OCI-LY7 (cell line): ENCODE results near the gene CFAP107. TPM values are rescaled to one million over a fixed set of nuclear protein-coding genes. Genes with fewer than 3 reads are reported as not detected.

Experiments
- BruUV-seq: library from RNA; stranded (reverse); fragments of 400-500 nt; replicated peaks from 2 replicates; lab custom pipeline; 2021; lab: Mats Ljungman, UMichigan
- CTCF ChIA-PET: fragments of 300-600 bp; sonication (Branson Sonifier 250); formaldehyde crosslinking; loops from one replicate; lab custom pipeline; 2022; ENCODE audit warnings: antibody characterized with exemption; ENCODE audit not compliant: unreplicated experiment; lab: Charles Lee
- POLR2A ChIA-PET: fragments of 300-600 bp; sonication (Branson Sonifier 250); formaldehyde crosslinking; loops from one replicate; lab custom pipeline; 2022; ENCODE audit warnings: antibody characterized with exemption; lab: Charles Lee
- DNase-seq: peaks from one replicate; pipeline ENCODE4 v3.0.0-alpha.2; 2015; ENCODE audit warnings: low spot score
- H2AFZ ChIP-seq: fragments of 200-600 bp; sonication (generic), shearing (Covaris generic); 2 replicates; pipeline ENCODE4 v1.6.1; 2014; ENCODE audit warnings: mild to moderate bottlenecking, antibody characterized with exemption, low read length, moderate library complexity
- H3K27ac ChIP-seq: fragments of 200-600 bp; sonication (generic); 2 replicates; pipeline ENCODE4 v1.5.1; 2014; ENCODE audit warnings: mixed run types, low read depth, mild to moderate bottlenecking, moderate library complexity, low read length, inconsistent platforms; ENCODE audit not compliant: poor library complexity, severe bottlenecking
- H3K36me3 ChIP-seq: fragments of 200-600 bp; sonication (generic); 2 replicates; pipeline ENCODE4 v1.6.1; 2014; ENCODE audit warnings: mild to moderate bottlenecking, antibody characterized with exemption, low read length, moderate library complexity, mixed read lengths; ENCODE audit not compliant: insufficient read depth
- H3K4me1 ChIP-seq: fragments of 200-600 bp; sonication (generic); 2 replicates; pipeline ENCODE4 v1.5.1; 2014; ENCODE audit warnings: mild to moderate bottlenecking, low read length; ENCODE audit not compliant: insufficient read depth, poor library complexity, severe bottlenecking
- H3K4me2 ChIP-seq: fragments of 200-600 bp; sonication (generic); 2 replicates; pipeline ENCODE4 v1.6.1; 2014; ENCODE audit warnings: mild to moderate bottlenecking, low read length
- H3K4me3 ChIP-seq: fragments of 200-600 bp; sonication (generic); 2 replicates; pipeline ENCODE4 v1.5.1; 2014; ENCODE audit warnings: mild to moderate bottlenecking, low read depth, low read length; ENCODE audit not compliant: poor library complexity, severe bottlenecking
- H3K79me2 ChIP-seq: fragments of 200-600 bp; sonication (generic); 2 replicates; pipeline ENCODE4 v1.6.1; 2016; ENCODE audit warnings: low read depth, mild to moderate bottlenecking, low read length, moderate library complexity, mixed read lengths; ENCODE audit not compliant: insufficient read depth
- H3K9me2 ChIP-seq: fragments of 200-600 bp; sonication (generic); 2 replicates; pipeline ENCODE4 v1.6.1; 2016; ENCODE audit warnings: mild to moderate bottlenecking, low read length, mixed read lengths; ENCODE audit not compliant: insufficient read depth
- H3K9me3 ChIP-seq: fragments of 200-600 bp; sonication (generic); 2 replicates; pipeline ENCODE4 v1.6.1; 2014; ENCODE audit warnings: mild to moderate bottlenecking, mixed run types, low read length, mixed read lengths
- H4K20me1 ChIP-seq: fragments of 200-600 bp; sonication (generic); 2 replicates; pipeline ENCODE4 v1.6.1; 2014; ENCODE audit warnings: mild to moderate bottlenecking, antibody characterized with exemption, low read length, moderate library complexity, mixed read lengths; ENCODE audit not compliant: insufficient read depth
- CTCF ChIP-seq: fragments of 200-600 bp; sonication (generic); conservative IDR thresholded peaks from 2 replicates; pipeline ENCODE4 v1.5.1; 2014; ENCODE audit warnings: mild to moderate bottlenecking, antibody characterized with exemption, low read length, moderate library complexity, mixed read lengths
- EZH2phosphoT487 ChIP-seq: fragments of 200-600 bp; sonication (generic); IDR thresholded peaks from 2 replicates; pipeline ENCODE4 v1.6.1; 2018; ENCODE audit warnings: low read depth, borderline replicate concordance, mild to moderate bottlenecking, mixed run types, antibody characterized with exemption, low read length, moderate library complexity, mixed read lengths
- intact Hi-C: fragments of 100-400 bp; cut with micrococcal nuclease; formaldehyde crosslinking; loops from one replicate; pipeline ENCODE4 v1.10.0; 2022; ENCODE audit not compliant: unreplicated experiment
- total RNA-seq, 2 experiments: library from RNA; depleted of rRNA in 1 of 2; stranded (reverse); fragments of >200 nt in 1 of 2; shearing (Covaris generic) in 1 of 2; gene quantifications; 2 replicates each; pipeline ENCODE4 v1.2.3, GENCODE V29; 2014 to 2022

The CFAP107 gene
- total RNA-seq, 2 experiments from 2014 or later, result not detected

GRCh38 chr1:12763479-12763878 lies 17.5 kb downstream of the CFAP107 start:
- Histone ChIP-seq H2AFZ (no peak overlapping the region), H3K4me2 (no peak overlapping the region), H3K79me2 (no peaks in the 10 kb centered on the region), H3K9me3 (no peaks in the 10 kb centered on the region), H3K27ac (no peak overlapping the region), H3K36me3 (no peaks in the 10 kb centered on the region), H3K4me1 (no peaks in the 10 kb centered on the region), H3K9me2 (no peaks in the 10 kb centered on the region), H3K4me3 (no peak overlapping the region), H4K20me1 (no peaks in the 10 kb centered on the region)
- ChIA-PET POLR2A (no interaction called here), CTCF (no interaction called here)
- intact Hi-C loops, result no loop called here
- TF ChIP-seq EZH2phosphoT487, result no peak
- TF ChIP-seq CTCF, result no peak
- no TSS peak for BruUV-seq
- no peak for DNase-seq

DNA sequence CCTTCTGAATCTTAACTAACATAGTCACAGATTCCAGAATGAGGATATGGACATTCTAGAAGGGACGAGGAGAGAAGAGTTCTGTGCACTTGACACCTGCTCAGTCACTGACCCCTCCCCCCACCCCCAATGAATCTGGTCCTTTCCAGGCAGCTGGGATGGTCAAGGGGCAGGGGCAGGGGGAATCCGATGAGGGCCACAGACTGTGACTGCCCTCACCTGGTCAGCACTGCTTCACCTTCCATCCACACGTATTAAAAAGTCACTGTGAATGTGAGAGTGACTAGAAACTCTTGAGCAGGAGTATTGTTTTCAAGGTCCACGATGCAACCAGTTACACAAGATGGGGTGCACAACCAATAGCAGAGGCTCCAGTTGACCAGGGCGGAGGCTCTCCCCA lies 18.0 kb downstream of the CFAP107 start:
- Histone ChIP-seq H3K79me2 (no peaks in the 10 kb centered on the region), H3K9me3 (no peaks in the 10 kb centered on the region), H2AFZ (no peak overlapping the region), H3K4me2 (no peak overlapping the region), H3K27ac (no peak overlapping the region), H3K9me2 (no peaks in the 10 kb centered on the region), H3K4me1 (no peaks in the 10 kb centered on the region), H3K4me3 (no peak overlapping the region), H4K20me1 (no peaks in the 10 kb centered on the region), H3K36me3 (no peaks in the 10 kb centered on the region)
- TF ChIP-seq EZH2phosphoT487 (no peak), CTCF (no peak)
- CTCF ChIA-PET, result no interaction called here
- no peak for DNase-seq
- POLR2A ChIA-PET, result no interaction called here
- intact Hi-C loops, result no loop called here
- BruUV-seq, result no TSS peak

DNA sequence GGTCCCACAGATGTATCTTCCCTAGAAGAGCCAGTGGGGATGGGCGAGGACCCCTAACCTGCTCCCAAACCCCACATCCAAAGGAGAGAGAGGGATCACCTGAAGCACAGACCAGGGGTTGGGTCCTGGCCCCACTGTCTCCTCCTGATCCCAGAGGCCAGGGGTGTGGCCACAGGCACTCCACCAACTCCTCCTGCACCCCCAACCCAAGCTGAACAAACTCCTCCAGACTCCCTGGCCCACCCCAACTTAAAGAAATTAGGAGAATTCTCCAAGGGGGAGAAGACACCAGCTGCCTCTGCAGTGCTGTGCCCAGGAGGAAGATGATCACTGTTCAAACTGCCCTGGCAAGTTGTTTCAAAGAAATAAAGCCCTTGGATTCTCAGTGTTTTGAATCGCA lies 23.0 kb downstream of the CFAP107 start:
- H4K20me1 ChIP-seq, result no peaks in the 10 kb centered on the region
- no TSS peak for BruUV-seq
- no peaks in the 10 kb centered on the region for H3K36me3 ChIP-seq

More for the DNA sequence above, 23.0 kb downstream of the CFAP107 start:
- no peak overlapping the region for H3K27ac ChIP-seq
- DNase-seq, result no peak
- H3K9me2 ChIP-seq, result no peaks in the 10 kb centered on the region
- H3K4me1 ChIP-seq, result no peaks in the 10 kb centered on the region
- no peak overlapping the region for H2AFZ ChIP-seq
- TF ChIP-seq CTCF (no peak), EZH2phosphoT487 (no peak)
- no peaks in the 10 kb centered on the region for H3K79me2 ChIP-seq
- intact Hi-C loops, result no loop called here
- CTCF ChIA-PET, result no interaction called here
- no peaks in the 10 kb centered on the region for H3K9me3 ChIP-seq
- POLR2A ChIA-PET, result no interaction called here
- no peak overlapping the region for H3K4me2 ChIP-seq
- H3K4me3 ChIP-seq, result no peak overlapping the region
